Measurements from ENCODE around the gene FAM50B.

- TF ChIP-seq TAF1 (conservative IDR thresholded peaks at IDR 0.05) = no peak
- no peak for TF ChIP-seq CTCF (IDR thresholded peaks at IDR 0.05; ENCODE audit: low read depth, low read length, missing input control)
- TF ChIP-seq RAD21 (IDR thresholded peaks at IDR 0.05) = no peak
- TF ChIP-seq MAX (IDR thresholded peaks at IDR 0.05) = no peak
- TF ChIP-seq NR2F2 (IDR thresholded peaks at IDR 0.05) = no peak
- no peak for TF ChIP-seq FOXA1 (IDR thresholded peaks at IDR 0.05)
- no peak for TF ChIP-seq YY1 (IDR thresholded peaks at IDR 0.05)
- no peak for TF ChIP-seq SP1 (IDR thresholded peaks at IDR 0.05)
- TF ChIP-seq RXRA (IDR thresholded peaks at IDR 0.05) = no peak
- no peak for TF ChIP-seq JUND (IDR thresholded peaks at IDR 0.05)
- no peak for TF ChIP-seq ZBTB33 (IDR thresholded peaks at IDR 0.05)
Measured at GRCh38 chr6:3876866-3877265, 27.7 kb downstream of the FAM50B start.
